HL-60 (cell line): ENCODE measurements around the gene HES7.

ENCODE experiments used
- DNase-seq, 2 experiments: peaks; one replicate each; pipeline ENCODE4 v3.0.0-alpha.2; 2010 to 2020; ENCODE audit warnings: low read depth in 1 of 2, low spot score in 1 of 2
- H3K27ac ChIP-seq: fragments of 250-450 bp; sonication (Bioruptor Pico); replicated peaks from 2 replicates; pipeline ENCODE4 v1.5.1; 2020; ENCODE audit warnings: mild to moderate bottlenecking, moderate library complexity
- H3K27me3 ChIP-seq: fragments of 250-450 bp; sonication (Bioruptor Pico); 2 replicates; pipeline ENCODE4 v1.5.1; 2021; ENCODE audit warnings: mild to moderate bottlenecking, moderate library complexity; ENCODE audit not compliant: insufficient read depth, poor library complexity, severe bottlenecking
- H3K4me3 ChIP-seq: replicated peaks from 2 replicates; pipeline ENCODE4 v1.5.1; 2011; ENCODE audit warnings: mild to moderate bottlenecking, control low read depth, low read length; ENCODE audit not compliant: insufficient read depth
- CTCF ChIP-seq: IDR thresholded peaks from one replicate; pipeline ENCODE4 v1.5.1; 2011; ENCODE audit warnings: low read length, control low read depth, inconsistent platforms; ENCODE audit not compliant: insufficient read depth
- GABPA ChIP-seq: IDR thresholded peaks from 2 replicates; pipeline ENCODE4 v1.6.1; 2012; ENCODE audit warnings: low read depth
- POLR2AphosphoS5 ChIP-seq: IDR thresholded peaks from 2 replicates; pipeline ENCODE4 v1.6.1; 2012; ENCODE audit warnings: low read depth
- REST ChIP-seq: IDR thresholded peaks from 2 replicates; pipeline ENCODE4 v1.6.1; 2012; ENCODE audit warnings: low read depth; ENCODE audit not compliant: insufficient replicate concordance
- SPI1 ChIP-seq: IDR thresholded peaks from 2 replicates; pipeline ENCODE4 v1.6.1; 2012; ENCODE audit warnings: low read depth, mild to moderate bottlenecking, borderline replicate concordance

HES7 gene

GRCh38 chr17:8081876-8082275 lies 42.0 kb downstream of the HES7 start:
- Histone ChIP-seq H3K4me3 (no peak overlapping the region), H3K27me3 (no peaks in the 10 kb centered on the region), H3K27ac (no peak overlapping the region)
- DNase-seq: no peak
- TF ChIP-seq POLR2AphosphoS5: no peak
- TF ChIP-seq SPI1: no peak
- no peak for TF ChIP-seq REST
- TF ChIP-seq CTCF: no peak
- TF ChIP-seq GABPA: no peak

GRCh38 chr17:8080799-8081219 lies 43.1 kb downstream of the HES7 start:
- no peak for TF ChIP-seq REST
- no peak for TF ChIP-seq CTCF
- TF ChIP-seq POLR2AphosphoS5: no peak
- TF ChIP-seq GABPA: no peak
- no peak for TF ChIP-seq SPI1
- Histone ChIP-seq H3K4me3 (no peak overlapping the region), H3K27ac (no peak overlapping the region), H3K27me3 (no peaks in the 10 kb centered on the region)
- no peak for DNase-seq

GRCh38 chr17:8080208-8080798 lies 43.6 kb downstream of the HES7 start:
- H3K4me3 ChIP-seq: no peak overlapping the region
- no peaks in the 10 kb centered on the region for H3K27me3 ChIP-seq
- no peak for DNase-seq
- no peak overlapping the region for H3K27ac ChIP-seq
- TF ChIP-seq GABPA: no peak
- TF ChIP-seq POLR2AphosphoS5: no peak
- TF ChIP-seq REST: no peak
- TF ChIP-seq SPI1: no peak
- TF ChIP-seq CTCF: no peak
